HAP-1 (cell line): ENCODE results near the gene CYP4B1.
"Not testable (repeated sequence)": the region's sequence is repeated elsewhere in the genome, so short reads cannot be mapped to it uniquely, and the experiment has no call there.

Experiments
- DNase-seq, 2 experiments: peaks; one replicate each; pipeline ENCODE4 v3.0.0-alpha.2; 2016 to 2020; ENCODE audit warnings: low spot score in 2 of 2
- H3K27me3 ChIP-seq: fragments of 250-450 bp; sonication (Bioruptor Pico); 2 replicates; pipeline ENCODE4 v1.5.1; 2020; ENCODE audit warnings: low read depth, mild to moderate bottlenecking, moderate library complexity
- H3K36me3 ChIP-seq: fragments of 250-450 bp; sonication (Bioruptor Pico); replicated peaks from 2 replicates; pipeline ENCODE4 v1.5.1; 2020; ENCODE audit warnings: mild to moderate bottlenecking
- H3K4me1 ChIP-seq: fragments of 250-450 bp; sonication (Bioruptor Pico); 2 replicates; pipeline ENCODE4 v1.5.1; 2020; ENCODE audit warnings: mild to moderate bottlenecking
- H3K4me3 ChIP-seq: fragments of 250-450 bp; sonication (Bioruptor Pico); 2 replicates; pipeline ENCODE4 v1.5.1; 2020; ENCODE audit warnings: mild to moderate bottlenecking, moderate library complexity
- H3K9me3 ChIP-seq: fragments of 250-450 bp; sonication (Bioruptor Pico); 2 replicates; pipeline ENCODE4 v1.5.1; 2020; ENCODE audit warnings: mild to moderate bottlenecking, moderate library complexity
- in situ Hi-C: fragments of 300-500 bp; cut with MboI; formaldehyde crosslinking; loops from 3 replicates; pipeline ENCODE4 v1.14.3; 2020; ENCODE audit warnings: low sequenced_read_pairs, inconsistent platforms, mixed read lengths

Gene CYP4B1

DNA sequence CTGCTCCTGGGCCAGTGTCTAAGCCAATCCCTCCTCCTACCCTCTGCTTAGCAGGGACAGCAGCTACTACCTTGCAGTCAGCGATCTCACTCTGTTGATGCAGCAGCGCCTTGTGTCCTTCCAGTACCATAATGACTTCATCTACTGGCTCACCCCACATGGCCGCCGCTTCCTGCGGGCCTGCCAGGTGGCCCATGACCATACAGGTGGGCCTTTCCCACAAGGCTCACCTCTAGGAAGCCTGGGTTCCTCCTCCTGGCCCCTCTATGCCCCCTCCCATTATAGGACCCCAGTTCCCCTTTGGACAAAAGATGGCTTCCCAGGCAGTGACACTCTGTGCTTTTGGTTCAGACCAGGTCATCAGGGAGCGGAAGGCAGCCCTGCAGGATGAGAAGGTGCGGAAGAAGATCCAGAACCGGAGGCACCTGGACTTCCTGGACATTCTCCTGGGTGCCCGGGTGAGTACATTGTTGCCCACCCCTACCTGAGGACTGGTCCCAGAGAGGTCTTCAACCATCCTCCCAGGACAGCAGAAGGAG lies 15.1 kb downstream of the CYP4B1 start:
- Histone ChIP-seq H3K36me3 (no peaks in the 10 kb centered on the region), H3K27me3 (no peaks in the 10 kb centered on the region), H3K4me1 (no peaks in the 10 kb centered on the region), H3K4me3 (no peak overlapping the region), H3K9me3 (no peaks in the 10 kb centered on the region)
- in situ Hi-C loops: no loop called here
- DNase-seq: no peak

DNA sequence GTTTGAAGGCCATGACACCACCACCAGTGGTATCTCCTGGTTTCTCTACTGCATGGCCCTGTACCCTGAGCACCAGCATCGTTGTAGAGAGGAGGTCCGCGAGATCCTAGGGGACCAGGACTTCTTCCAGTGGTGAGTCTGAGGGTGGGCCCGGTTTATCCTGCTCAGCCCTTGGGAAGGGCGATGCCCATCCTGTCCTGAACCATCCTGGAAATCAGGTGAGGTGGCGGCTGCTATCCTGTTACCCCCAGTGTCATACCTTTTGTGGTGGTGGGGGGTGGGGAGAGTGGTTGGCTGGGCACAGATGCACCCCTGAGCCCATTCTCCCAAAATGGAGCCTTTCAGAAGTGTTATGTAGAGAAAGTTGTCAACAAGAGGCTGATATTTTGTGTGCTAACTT lies 16.3 kb downstream of the CYP4B1 start:
- in situ Hi-C loops: no loop called here
- no peaks in the 10 kb centered on the region for H3K9me3 ChIP-seq

DNA sequence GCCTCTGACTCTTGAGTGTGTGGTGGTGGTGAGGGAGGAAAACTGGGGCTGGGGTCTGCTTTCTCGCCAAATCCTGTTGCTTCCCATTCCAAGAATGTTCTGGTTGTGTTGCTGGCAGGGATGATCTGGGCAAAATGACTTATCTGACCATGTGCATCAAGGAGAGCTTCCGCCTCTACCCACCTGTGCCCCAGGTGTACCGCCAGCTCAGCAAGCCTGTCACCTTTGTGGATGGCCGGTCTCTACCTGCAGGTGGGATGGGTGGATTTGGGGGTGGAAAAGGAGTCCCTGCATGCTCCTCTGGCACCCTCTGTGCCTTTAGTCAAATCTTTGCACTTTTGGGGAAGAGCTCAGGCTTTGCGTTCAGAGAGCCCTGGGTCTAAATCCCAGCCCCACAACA lies 18.1 kb downstream of the CYP4B1 start:
- Histone ChIP-seq H3K36me3 (no peaks in the 10 kb centered on the region), H3K27me3 (no peaks in the 10 kb centered on the region), H3K4me3 (no peak overlapping the region), H3K9me3 (no peaks in the 10 kb centered on the region), H3K4me1 (no peaks in the 10 kb centered on the region)
- DNase-seq: no peak
- in situ Hi-C loops: no loop called here

More for the DNA sequence above, 16.3 kb downstream of the CYP4B1 start:
- no peaks in the 10 kb centered on the region for H3K4me1 ChIP-seq
- H3K36me3 ChIP-seq: no peaks in the 10 kb centered on the region
- H3K27me3 ChIP-seq: no peaks in the 10 kb centered on the region
- no peak for DNase-seq
- H3K4me3 ChIP-seq: no peak overlapping the region

DNA sequence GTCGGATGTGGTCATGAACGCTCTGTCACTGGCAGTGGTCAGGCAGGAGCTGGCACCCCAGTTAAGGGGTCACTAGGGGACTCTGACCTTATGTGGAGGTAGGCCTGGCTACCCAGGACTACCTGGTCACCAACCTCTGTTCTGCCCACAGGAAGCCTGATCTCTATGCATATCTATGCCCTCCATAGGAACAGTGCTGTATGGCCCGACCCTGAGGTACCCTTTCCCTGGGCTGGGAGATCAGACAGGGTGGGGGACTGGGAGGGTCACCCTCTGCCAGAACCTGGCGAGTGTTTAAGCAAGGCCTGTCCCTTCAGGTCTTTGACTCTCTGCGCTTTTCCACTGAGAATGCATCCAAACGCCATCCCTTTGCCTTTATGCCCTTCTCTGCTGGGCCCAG lies 19.0 kb downstream of the CYP4B1 start:
- no peaks in the 10 kb centered on the region for H3K4me1 ChIP-seq
- no peaks in the 10 kb centered on the region for H3K9me3 ChIP-seq
- no peak for DNase-seq
- in situ Hi-C loops: no loop called here
- H3K4me3 ChIP-seq: no peak overlapping the region
- no peaks in the 10 kb centered on the region for H3K36me3 ChIP-seq
- H3K27me3 ChIP-seq: no peaks in the 10 kb centered on the region

DNA sequence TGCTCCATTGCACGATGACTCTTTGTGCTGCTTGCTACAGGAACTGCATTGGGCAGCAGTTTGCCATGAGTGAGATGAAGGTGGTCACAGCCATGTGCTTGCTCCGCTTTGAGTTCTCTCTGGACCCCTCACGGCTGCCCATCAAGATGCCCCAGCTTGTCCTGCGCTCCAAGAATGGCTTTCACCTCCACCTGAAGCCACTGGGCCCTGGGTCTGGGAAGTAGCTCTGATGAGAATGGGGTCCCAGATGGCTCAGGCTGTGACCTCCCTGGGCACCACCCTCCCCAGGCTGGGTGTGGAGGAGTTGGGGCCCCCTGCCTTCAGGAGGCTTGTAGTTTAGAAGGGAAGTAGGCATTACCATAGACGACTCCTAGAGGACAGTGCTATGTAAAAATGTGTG lies 19.7 kb downstream of the CYP4B1 start:
- Histone ChIP-seq H3K9me3 (no peaks in the 10 kb centered on the region), H3K4me1 (no peaks in the 10 kb centered on the region), H3K36me3 (no peaks in the 10 kb centered on the region), H3K4me3 (no peak overlapping the region), H3K27me3 (no peaks in the 10 kb centered on the region; the same call in 1 of the 2 replicates)
- in situ Hi-C loops: no loop called here
- DNase-seq: no peak

DNA sequence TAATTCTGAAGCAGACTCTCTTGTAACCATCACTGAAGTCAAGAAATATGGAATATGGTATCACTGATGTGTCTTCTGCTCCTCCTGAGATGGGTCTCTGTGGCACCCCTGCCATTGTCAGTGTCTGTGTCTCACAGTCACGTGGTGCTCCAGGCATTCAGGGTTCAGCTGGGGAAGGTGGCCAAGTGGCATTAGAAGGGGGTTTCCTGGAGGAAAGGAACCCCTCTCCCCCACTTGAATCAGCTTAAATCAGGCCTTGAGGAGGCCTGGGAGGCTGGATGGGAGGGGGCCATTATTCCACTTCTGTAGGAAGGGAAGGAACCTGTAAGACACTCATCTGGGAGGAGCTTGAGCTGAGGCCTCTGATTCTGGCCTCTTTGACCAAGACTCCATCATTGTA lies 20.5 kb downstream of the CYP4B1 start:
- no peaks in the 10 kb centered on the region for H3K9me3 ChIP-seq
- no peak for DNase-seq
- H3K36me3 ChIP-seq: no peaks in the 10 kb centered on the region
- no peaks in the 10 kb centered on the region; the same call in 1 of the 2 replicates for H3K27me3 ChIP-seq
- in situ Hi-C loops: no loop called here
- H3K4me3 ChIP-seq: no peak overlapping the region
- no peaks in the 10 kb centered on the region for H3K4me1 ChIP-seq

DNA sequence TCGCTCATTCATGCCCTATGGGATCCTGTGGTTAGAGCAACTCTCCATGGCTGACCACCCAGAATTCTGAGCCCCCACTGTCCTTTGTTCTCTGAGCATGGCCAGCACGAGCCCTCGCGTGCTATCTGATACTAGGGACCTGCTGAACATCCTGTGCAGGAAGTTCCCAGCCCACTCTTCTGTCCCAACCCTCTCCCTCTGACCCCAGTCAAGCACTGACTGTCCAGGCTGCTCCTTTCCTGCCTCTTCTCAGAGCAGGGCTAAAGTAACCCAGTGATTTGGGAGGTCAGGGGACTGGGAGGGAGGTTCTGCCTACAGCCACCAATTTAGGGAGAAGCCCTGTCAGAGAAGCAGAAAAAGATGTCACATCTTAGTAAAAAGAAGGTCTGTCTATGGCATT lies 21.2 kb downstream of the CYP4B1 start:
- H3K27me3 ChIP-seq: no peaks in the 10 kb centered on the region; the same call in 1 of the 2 replicates
- DNase-seq: no peak

DNA sequence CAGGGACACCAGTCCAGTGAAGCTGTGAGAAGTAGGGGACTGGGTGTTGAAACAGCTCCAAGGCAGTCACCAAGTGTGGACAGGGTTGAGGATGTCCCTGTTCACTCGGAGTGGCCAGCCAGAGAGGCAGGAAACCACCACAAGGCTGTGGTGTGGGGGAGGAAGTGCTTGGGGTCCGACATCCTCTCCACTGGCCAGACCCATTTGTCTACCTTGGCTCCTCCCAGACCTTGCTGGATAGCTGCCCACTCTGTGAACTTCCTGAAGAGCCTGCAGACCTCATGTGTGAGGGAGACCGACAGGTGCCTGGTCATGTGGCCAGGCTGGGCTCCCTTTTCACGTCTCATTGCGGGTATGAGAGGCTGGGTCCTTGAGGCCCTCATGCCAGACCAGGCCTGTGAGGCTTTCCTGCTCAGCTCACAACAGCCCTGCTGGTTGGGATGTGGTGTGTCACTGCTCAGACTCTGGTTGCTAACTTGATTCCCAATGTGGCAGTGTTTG lies 21.8 kb downstream of the CYP4B1 start:
- DNase-seq: no peak
- in situ Hi-C loops: no loop called here
- no peaks in the 10 kb centered on the region for H3K4me1 ChIP-seq

More for the DNA sequence above, 21.2 kb downstream of the CYP4B1 start:
- Histone ChIP-seq H3K4me3 (no peak overlapping the region), H3K36me3 (no peaks in the 10 kb centered on the region), H3K9me3 (no peaks in the 10 kb centered on the region), H3K4me1 (no peaks in the 10 kb centered on the region)
- in situ Hi-C loops: no loop called here

DNA sequence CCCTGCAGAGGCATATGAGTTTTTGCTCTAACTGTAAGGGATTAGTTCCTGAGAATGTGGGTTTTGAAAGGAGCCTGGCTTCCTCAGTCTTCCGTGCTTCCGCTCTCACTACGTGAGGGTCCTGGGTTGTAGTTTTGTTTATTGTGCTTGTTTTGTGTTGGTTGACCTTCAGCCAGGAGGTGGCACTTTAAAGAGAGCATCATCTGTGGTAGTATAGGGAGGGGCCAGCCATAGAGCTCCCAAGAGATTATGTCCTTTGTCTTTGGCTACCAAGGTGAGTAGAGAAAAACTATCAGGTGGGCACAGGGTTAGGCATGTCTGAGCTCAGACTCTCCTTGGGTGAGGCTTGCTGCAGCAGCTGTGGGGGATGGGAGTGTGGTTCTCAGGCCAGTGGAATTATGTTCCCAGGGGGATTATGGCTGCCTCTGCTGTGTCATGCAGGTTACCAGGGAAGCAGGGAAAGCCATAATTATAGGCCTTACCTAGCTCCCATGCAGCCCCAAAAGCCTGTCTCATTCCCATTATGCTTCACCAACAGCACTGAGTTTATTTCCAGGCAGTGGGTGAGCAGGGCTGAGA lies 23.5 kb downstream of the CYP4B1 start:
- Histone ChIP-seq H3K9me3 (no peaks in the 10 kb centered on the region), H3K36me3 (no peaks in the 10 kb centered on the region), H3K4me1 (no peaks in the 10 kb centered on the region), H3K4me3 (no peak overlapping the region), H3K27me3 (no peaks in the 10 kb centered on the region; the same call in 1 of the 2 replicates)
- in situ Hi-C loops: no loop called here
- DNase-seq: peak in 1 of 2 experiments; percentile 26

More for the DNA sequence above, 21.8 kb downstream of the CYP4B1 start:
- H3K4me3 ChIP-seq: no peak overlapping the region
- no peaks in the 10 kb centered on the region for H3K36me3 ChIP-seq
- no peaks in the 10 kb centered on the region for H3K9me3 ChIP-seq
- no peaks in the 10 kb centered on the region; the same call in 1 of the 2 replicates for H3K27me3 ChIP-seq

DNA sequence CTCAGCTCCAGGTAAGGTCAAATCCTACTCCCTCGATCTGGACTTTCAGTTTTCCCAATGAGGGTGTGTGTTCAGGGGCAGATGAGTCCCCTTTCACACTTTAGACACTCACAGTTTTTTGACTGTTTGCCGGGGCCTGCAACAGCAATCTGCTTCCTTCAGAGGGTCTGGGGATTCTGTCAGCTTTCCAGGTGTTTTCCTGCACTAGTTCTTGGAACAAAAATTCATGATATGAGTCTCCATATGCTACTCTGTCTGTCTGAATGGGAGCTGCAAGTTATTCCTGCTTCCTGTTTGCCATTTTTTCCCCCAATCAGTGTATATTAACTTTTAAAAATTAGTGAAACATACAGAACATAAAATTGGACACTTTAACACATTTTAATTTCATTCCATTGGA lies 24.3 kb downstream of the CYP4B1 start:
- DNase-seq: no peak
- Histone ChIP-seq H3K36me3 (no peaks in the 10 kb centered on the region), H3K4me1 (no peaks in the 10 kb centered on the region), H3K27me3 (no peaks in the 10 kb centered on the region; the same call in 1 of the 2 replicates), H3K9me3 (no peaks in the 10 kb centered on the region), H3K4me3 (no peak overlapping the region)
- in situ Hi-C loops: no loop called here

DNA sequence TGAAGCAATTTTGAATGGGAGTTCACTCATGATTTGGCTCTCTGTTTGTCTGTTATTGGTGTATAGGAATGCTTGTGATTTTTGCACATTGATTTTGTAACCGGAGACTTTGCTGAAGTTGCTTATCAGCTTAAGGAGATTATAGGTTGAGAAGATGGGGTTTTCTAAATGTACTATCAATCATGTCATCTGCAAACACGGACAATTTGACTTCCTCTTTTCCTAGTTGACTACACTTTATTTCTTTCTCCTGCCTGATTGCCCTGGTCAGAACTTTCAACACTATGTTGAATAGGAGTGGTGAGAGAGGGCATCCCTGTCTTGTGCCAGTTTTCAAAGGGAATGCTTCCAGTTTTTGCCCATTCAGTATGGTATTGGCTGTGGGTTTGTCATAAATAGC lies 28.0 kb downstream of the CYP4B1 start:
- DNase-seq, H3K9me3 ChIP-seq, H3K4me1 ChIP-seq, in situ Hi-C loops, H3K4me3 ChIP-seq, H3K27me3 ChIP-seq, H3K36me3 ChIP-seq: not testable (repeated sequence)

DNA sequence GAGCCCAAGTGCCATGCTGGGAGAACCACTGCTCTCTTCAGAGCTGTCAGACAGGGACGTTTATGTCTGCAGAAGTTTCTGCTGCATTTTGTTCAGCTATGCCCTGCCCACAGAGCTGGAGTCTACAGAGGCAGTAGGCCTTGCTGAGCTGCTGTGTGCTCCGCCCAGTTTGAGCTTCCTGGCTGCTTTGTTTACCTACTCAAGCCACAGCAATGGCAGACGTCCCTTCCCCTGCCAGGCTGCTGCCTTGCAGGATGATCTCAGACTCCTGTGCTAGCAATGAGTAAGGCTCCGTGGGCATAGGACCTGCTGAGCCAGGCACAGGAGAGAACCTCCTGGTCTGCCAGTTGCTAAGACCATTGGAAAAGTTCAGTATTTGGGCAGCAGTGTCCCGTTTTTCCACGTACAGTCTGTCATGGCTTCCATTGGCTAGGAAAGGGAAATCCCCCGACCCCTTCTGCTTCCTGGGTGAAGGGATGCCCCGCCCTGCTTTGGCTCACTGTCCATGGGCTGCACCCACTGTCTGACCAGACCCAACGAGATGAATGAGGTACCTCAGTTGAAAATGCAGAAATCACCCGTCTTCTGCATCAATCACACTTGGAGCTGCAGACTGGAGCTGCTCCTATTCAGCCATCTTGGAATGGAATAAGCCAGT lies 31.9 kb downstream of the CYP4B1 start:
- no peaks in the 10 kb centered on the region for H3K36me3 ChIP-seq
- H3K4me1 ChIP-seq: no peaks in the 10 kb centered on the region
- no peak overlapping the region for H3K4me3 ChIP-seq
- no peaks in the 10 kb centered on the region for H3K9me3 ChIP-seq
- no peak for DNase-seq
- no peaks in the 10 kb centered on the region for H3K27me3 ChIP-seq
- in situ Hi-C loops: no loop called here

DNA sequence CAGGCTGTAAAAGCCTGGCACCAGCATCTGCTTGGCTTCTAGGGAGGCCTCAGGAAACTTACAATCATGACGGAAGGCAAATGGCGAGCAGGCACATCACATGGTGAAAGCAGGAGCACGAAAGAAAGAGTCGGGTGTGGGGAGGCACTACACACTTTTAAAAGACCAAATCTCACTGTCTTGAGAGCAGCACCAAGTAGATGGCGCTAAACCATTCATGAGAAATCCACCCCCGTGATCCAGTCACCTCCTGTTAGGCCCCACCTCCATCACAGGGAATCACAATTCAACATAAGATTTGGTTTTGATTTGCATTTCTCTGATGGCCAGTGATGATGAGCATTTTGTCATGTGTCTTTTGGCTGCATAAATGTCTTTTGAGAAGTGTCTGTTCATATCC lies 36.6 kb downstream of the CYP4B1 start:
- in situ Hi-C loops, H3K4me3 ChIP-seq, DNase-seq, H3K9me3 ChIP-seq, H3K36me3 ChIP-seq, H3K4me1 ChIP-seq, H3K27me3 ChIP-seq: not testable (repeated sequence)

DNA sequence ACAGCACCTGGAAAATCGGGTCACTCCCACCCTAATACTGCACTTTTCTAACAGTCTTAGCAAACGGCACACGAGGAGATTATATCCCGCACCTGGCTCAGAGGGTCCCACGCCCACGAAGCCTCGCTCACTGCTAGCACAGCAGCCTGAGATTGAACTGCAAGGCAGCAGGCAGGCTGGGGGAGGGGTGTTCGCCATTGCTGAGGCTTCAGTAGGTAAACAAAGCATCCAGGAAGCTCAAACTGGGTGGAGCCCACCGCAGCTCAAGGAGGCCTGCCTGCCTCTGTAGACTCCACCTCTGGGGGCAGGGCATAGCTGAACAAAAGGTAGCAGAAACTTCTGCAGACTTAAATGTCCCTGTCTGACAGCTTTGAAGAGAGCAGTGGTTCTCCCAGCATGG lies 47.5 kb downstream of the CYP4B1 start:
- H3K9me3 ChIP-seq, H3K4me1 ChIP-seq, H3K4me3 ChIP-seq, in situ Hi-C loops, DNase-seq, H3K36me3 ChIP-seq, H3K27me3 ChIP-seq: not testable (repeated sequence)
